Trophoblast cell (in vitro differentiated cells and primary cell): ENCODE data around the gene POU6F2.

Source experiments
- DNase-seq, 2 donors: peaks; one replicate each; pipeline ENCODE4 v3.0.0-alpha.2; 2016
- H2AFZ ChIP-seq: 2 replicates; pipeline ENCODE4 v1.6.1; 2013; ENCODE audit warnings: low read length, moderate library complexity, mild to moderate bottlenecking; ENCODE audit not compliant: insufficient read depth, poor library complexity
- H2AK5ac ChIP-seq: 2 replicates; pipeline ENCODE4 v1.6.1; 2013; ENCODE audit warnings: mild to moderate bottlenecking, low read length
- H2BK120ac ChIP-seq: 2 replicates; pipeline ENCODE4 v1.6.1; 2013; ENCODE audit warnings: low read length, mild to moderate bottlenecking, moderate library complexity; ENCODE audit not compliant: insufficient read depth, poor library complexity
- H2BK12ac ChIP-seq: 2 replicates; pipeline ENCODE4 v1.6.1; 2013; ENCODE audit warnings: mild to moderate bottlenecking, low read length, moderate library complexity
- H2BK5ac ChIP-seq: 2 replicates; pipeline ENCODE4 v1.6.1; 2013; ENCODE audit warnings: low read length, low read depth, moderate library complexity, mild to moderate bottlenecking; ENCODE audit not compliant: poor library complexity
- H3K14ac ChIP-seq: 2 replicates; pipeline ENCODE4 v1.6.1; 2013; ENCODE audit warnings: mild to moderate bottlenecking, low read length
- H3K18ac ChIP-seq: 2 replicates; pipeline ENCODE4 v1.6.1; 2013; ENCODE audit warnings: mild to moderate bottlenecking, low read length
- H3K23ac ChIP-seq: 2 replicates; pipeline ENCODE4 v1.6.1; 2013; ENCODE audit warnings: low read length
- H3K27ac ChIP-seq: 2 replicates; pipeline ENCODE4 v1.5.1; 2013; ENCODE audit warnings: low read depth, mild to moderate bottlenecking, inconsistent platforms, low read length, moderate library complexity
- H3K27me3 ChIP-seq: 2 replicates; pipeline ENCODE4 v1.6.1; 2013; ENCODE audit warnings: inconsistent platforms, mild to moderate bottlenecking, low read length, moderate library complexity; ENCODE audit not compliant: insufficient read depth
- H3K36me3 ChIP-seq, 2 experiments: 1 replicate in 1 of 2; 2 replicates in 1 of 2; pipeline ENCODE4 v1.6.1; 2013; ENCODE audit warnings: low read length in 2 of 2, mild to moderate bottlenecking in 2 of 2, moderate library complexity in 1 of 2; ENCODE audit not compliant: insufficient read depth in 2 of 2, control insufficient read depth in 1 of 2
- H3K4ac ChIP-seq: 2 replicates; pipeline ENCODE4 v1.6.1; 2013; ENCODE audit warnings: low read depth, mild to moderate bottlenecking, low read length, moderate library complexity
- H3K4me1 ChIP-seq, 2 experiments: 1 replicate in 1 of 2; 2 replicates in 1 of 2; pipeline ENCODE4 v1.6.1; 2013; ENCODE audit warnings: low read length in 2 of 2, mild to moderate bottlenecking in 2 of 2, moderate library complexity in 1 of 2; ENCODE audit not compliant: insufficient read depth in 2 of 2, control insufficient read depth in 1 of 2
- H3K4me2 ChIP-seq: 2 replicates; pipeline ENCODE4 v1.6.1; 2013; ENCODE audit warnings: inconsistent platforms, mild to moderate bottlenecking, low read length, moderate library complexity
- H3K4me3 ChIP-seq: 2 replicates; pipeline ENCODE4 v1.5.1; 2013; ENCODE audit warnings: mild to moderate bottlenecking, low read depth, low read length, inconsistent platforms
- H3K79me1 ChIP-seq: one replicate; pipeline ENCODE4 v1.6.1; 2013; ENCODE audit warnings: low read length
- H3K79me2 ChIP-seq: 2 replicates; pipeline ENCODE4 v1.6.1; 2013; ENCODE audit warnings: low read length, mild to moderate bottlenecking; ENCODE audit not compliant: control insufficient read depth, insufficient read depth, poor library complexity
- H3K9ac ChIP-seq: 2 replicates; pipeline ENCODE4 v1.6.1; 2013; ENCODE audit warnings: mild to moderate bottlenecking, low read length
- H3K9me3 ChIP-seq: 2 replicates; pipeline ENCODE4 v1.6.1; 2013; ENCODE audit warnings: low read depth, mild to moderate bottlenecking, control low read depth, inconsistent platforms, low read length; ENCODE audit not compliant: insufficient read depth
- H4K12ac ChIP-seq: 2 replicates; pipeline ENCODE4 v1.6.1; 2013; ENCODE audit warnings: low read depth, mild to moderate bottlenecking, low read length, moderate library complexity
- H4K8ac ChIP-seq: 2 replicates; pipeline ENCODE4 v1.6.1; 2013; ENCODE audit warnings: low read depth, mild to moderate bottlenecking, low read length, moderate library complexity
- H4K91ac ChIP-seq: one replicate; pipeline ENCODE4 v1.6.1; 2013; ENCODE audit warnings: low read depth, mild to moderate bottlenecking, low read length, moderate library complexity
- WGBS: extraction: QIAGEN DNeasy Blood & Tissue Kit; methylation state at CpG from one replicate; pipeline ENCODE4 v1.1.7; 2013; ENCODE audit warnings: missing lambda C conversion rate; ENCODE audit not compliant: insufficient read length, insufficient coverage; ENCODE audit errors: extremely low coverage; 5-methylcytosine and 5-hydroxymethylcytosine counted together

The POU6F2 gene

DNA sequence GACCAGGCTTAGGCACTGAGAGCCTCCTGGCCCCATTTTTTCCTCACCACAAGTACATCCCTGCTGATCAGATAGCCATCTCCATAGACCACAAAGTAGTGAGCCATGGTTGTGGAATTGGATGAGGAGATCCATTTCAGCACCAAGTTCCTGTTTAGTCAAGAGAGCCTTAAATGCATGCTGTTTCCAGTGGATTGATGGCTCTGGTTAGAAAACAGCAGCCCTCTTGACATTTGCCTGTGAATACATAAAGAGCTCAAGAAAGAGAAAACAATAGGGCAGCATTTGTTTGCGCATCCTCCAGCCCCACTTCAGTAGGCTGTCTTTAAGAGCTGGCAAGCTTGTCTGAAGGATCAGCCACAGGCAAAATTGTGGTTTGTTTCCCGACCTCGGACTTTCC is 251.2 kb downstream of the POU6F2 start:
- no peak overlapping the region for H4K91ac ChIP-seq
- H2BK12ac ChIP-seq = no peak overlapping the region
- no peaks in the 10 kb centered on the region for H3K9me3 ChIP-seq
- DNase-seq = no peak
- peaks cover 3% of the 10 kb centered on the region in 2 experiments for H3K4me1 ChIP-seq
- no peak overlapping the region for H2AK5ac ChIP-seq
- H3K79me2 ChIP-seq = no peaks in the 10 kb centered on the region
- no peak overlapping the region for H2BK5ac ChIP-seq
- no peak overlapping the region for H3K9ac ChIP-seq
- H3K4me2 ChIP-seq = no peak overlapping the region
- no peak overlapping the region for H3K27ac ChIP-seq
- no peak overlapping the region for H3K23ac ChIP-seq
- WGBS = no CpG with 5 or more reads among the region's 3 CpGs
- H3K14ac ChIP-seq = no peak overlapping the region
- no peak overlapping the region for H2AFZ ChIP-seq
- no peak overlapping the region for H3K4me3 ChIP-seq
- no peak overlapping the region for H3K18ac ChIP-seq
- H4K12ac ChIP-seq = no peak overlapping the region
- H3K36me3 ChIP-seq = no peaks in the 10 kb centered on the region
- H3K27me3 ChIP-seq = no peaks in the 10 kb centered on the region
- H3K79me1 ChIP-seq = no peaks in the 10 kb centered on the region
- H2BK120ac ChIP-seq = no peak overlapping the region
- H3K4ac ChIP-seq = no peak overlapping the region
- H4K8ac ChIP-seq = no peak overlapping the region

DNA sequence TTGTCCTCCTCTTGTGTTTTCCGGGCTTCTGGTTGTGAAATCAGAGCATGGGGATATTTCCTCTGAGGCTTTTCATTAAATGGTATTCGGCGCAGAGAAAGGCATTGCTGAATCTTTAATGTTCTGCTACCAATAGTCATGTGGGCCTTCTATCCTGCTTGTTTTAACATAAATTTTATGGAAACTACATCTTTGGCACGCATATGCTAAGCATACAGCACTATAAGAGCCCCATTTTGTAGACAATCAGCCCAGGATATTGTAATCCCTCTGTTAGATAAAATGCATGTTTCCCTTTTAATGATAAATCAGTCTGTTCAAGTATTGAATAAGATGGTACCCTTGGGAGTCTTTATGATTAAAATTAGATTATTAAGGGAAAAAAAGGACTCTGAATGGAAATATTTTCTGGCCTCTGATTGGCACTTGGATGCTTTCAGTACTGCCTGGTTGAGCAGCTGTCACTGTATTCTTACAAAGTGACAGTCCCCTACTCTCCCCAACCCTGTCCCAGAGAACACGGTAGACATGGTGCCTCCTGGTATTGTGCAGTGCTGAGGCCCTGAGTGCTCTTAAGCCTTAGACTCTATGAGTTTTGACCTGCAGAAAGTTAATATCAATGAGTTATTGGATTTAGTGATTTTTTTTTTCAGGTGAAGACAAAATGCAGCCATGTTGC is 256.3 kb downstream of the POU6F2 start:
- no peak overlapping the region for H2BK5ac ChIP-seq
- no peak overlapping the region for H4K8ac ChIP-seq
- H2AFZ ChIP-seq = no peak overlapping the region

DNA sequence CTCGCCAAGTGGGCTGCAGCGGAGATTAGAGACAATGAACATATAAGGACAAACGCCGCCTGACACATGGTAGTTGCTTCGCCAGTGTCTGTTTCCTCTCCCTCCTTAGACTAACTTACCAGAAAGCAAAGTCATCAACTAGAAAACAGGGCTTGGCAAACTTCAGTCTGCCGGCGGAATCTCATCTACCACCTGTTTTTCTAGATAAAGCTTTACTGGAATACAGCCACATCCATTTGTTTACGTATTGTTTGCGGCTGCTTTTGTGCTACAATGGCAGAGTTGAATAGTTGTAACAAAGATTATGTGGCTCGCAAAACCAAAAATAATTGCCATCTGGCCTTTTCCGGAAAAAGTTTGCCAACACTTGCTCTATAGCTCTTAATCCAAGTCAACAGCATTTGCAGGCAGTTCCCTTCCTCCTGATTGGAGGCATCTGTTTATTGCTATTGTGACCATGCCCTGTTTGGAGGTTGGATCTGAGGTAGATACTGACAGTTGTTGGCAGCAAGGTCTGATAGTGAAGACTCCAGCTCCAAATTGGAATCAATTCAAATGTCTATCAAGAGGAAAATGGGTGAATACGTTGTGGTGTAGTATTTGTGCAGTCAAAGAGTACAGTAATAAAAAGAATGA is 260.6 kb downstream of the POU6F2 start:
- H3K9me3 ChIP-seq = no peaks in the 10 kb centered on the region
- no peak for DNase-seq
- no peaks in the 10 kb centered on the region for H3K36me3 ChIP-seq
- H2AK5ac ChIP-seq = no peak overlapping the region
- no peaks in the 10 kb centered on the region for H3K4me1 ChIP-seq
- H2BK120ac ChIP-seq = no peak overlapping the region
- no peaks in the 10 kb centered on the region for H3K79me1 ChIP-seq
- no peaks in the 10 kb centered on the region for H3K79me2 ChIP-seq
- whole genome bisulfite sequencing = no CpG with 5 or more reads among the region's 12 CpGs
- no peak overlapping the region for H3K27ac ChIP-seq
- H2BK12ac ChIP-seq = no peak overlapping the region
- H4K12ac ChIP-seq = no peak overlapping the region
- H3K23ac ChIP-seq = no peak overlapping the region
- H2AFZ ChIP-seq = no peak overlapping the region
- no peaks in the 10 kb centered on the region for H3K27me3 ChIP-seq
- H3K9ac ChIP-seq = no peak overlapping the region
- no peak overlapping the region for H4K91ac ChIP-seq
- no peak overlapping the region for H3K14ac ChIP-seq
- no peak overlapping the region for H3K4ac ChIP-seq
- H4K8ac ChIP-seq = no peak overlapping the region
- H2BK5ac ChIP-seq = no peak overlapping the region
- no peak overlapping the region for H3K4me2 ChIP-seq
- no peak overlapping the region for H3K18ac ChIP-seq
- no peak overlapping the region for H3K4me3 ChIP-seq

More for the DNA sequence above, 256.3 kb downstream of the POU6F2 start:
- no peaks in the 10 kb centered on the region for H3K36me3 ChIP-seq
- H3K9me3 ChIP-seq = no peaks in the 10 kb centered on the region
- H3K4me2 ChIP-seq = no peak overlapping the region
- no peak overlapping the region for H4K91ac ChIP-seq
- H3K27ac ChIP-seq = no peak overlapping the region
- H3K4me3 ChIP-seq = no peak overlapping the region
- H3K79me2 ChIP-seq = no peaks in the 10 kb centered on the region
- no peak overlapping the region for H3K23ac ChIP-seq
- no peak overlapping the region for H4K12ac ChIP-seq
- H3K27me3 ChIP-seq = no peaks in the 10 kb centered on the region
- no peak overlapping the region for H3K4ac ChIP-seq
- no peak overlapping the region for H3K18ac ChIP-seq
- H3K4me1 ChIP-seq = no peaks in the 10 kb centered on the region
- H2BK120ac ChIP-seq = no peak overlapping the region
- H2AK5ac ChIP-seq = no peak overlapping the region
- H3K9ac ChIP-seq = no peak overlapping the region
- H2BK12ac ChIP-seq = no peak overlapping the region
- no peaks in the 10 kb centered on the region for H3K79me1 ChIP-seq
- no CpG with 5 or more reads among the region's 5 CpGs for WGBS
- no peak for DNase-seq
- no peak overlapping the region for H3K14ac ChIP-seq

DNA sequence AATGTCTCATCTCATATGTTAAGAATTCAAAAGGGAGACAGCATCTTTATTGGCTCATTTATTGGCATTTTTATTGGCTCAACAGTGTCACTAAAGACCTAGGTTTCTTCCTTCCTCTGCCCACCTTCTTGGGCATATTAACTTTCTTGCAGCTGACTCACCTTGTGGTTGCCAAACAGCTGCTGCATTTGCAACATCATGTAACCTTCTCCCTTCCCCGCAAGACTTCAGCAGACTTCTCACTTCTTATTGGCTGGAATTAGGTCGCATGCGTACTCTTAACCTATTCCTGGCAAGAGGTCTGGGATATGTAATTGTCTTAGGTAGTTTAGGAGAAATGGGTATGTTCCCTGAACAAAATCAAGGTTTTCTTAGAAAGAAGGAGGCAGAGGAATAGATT is 263.2 kb downstream of the POU6F2 start:
- no peak overlapping the region for H3K4ac ChIP-seq
- H3K36me3 ChIP-seq = no peaks in the 10 kb centered on the region
- no peak overlapping the region for H3K27ac ChIP-seq
- H4K12ac ChIP-seq = no peak overlapping the region
- no peaks in the 10 kb centered on the region for H3K9me3 ChIP-seq
- H4K8ac ChIP-seq = no peak overlapping the region
- H3K14ac ChIP-seq = no peak overlapping the region
- no peak overlapping the region for H2AFZ ChIP-seq
- no peak overlapping the region for H4K91ac ChIP-seq
- DNase-seq = no peak
- no CpG with 5 or more reads among the region's 3 CpGs for WGBS
- H3K9ac ChIP-seq = no peak overlapping the region
- H3K79me2 ChIP-seq = no peaks in the 10 kb centered on the region
- H3K79me1 ChIP-seq = no peaks in the 10 kb centered on the region
- no peaks in the 10 kb centered on the region for H3K27me3 ChIP-seq
- no peak overlapping the region for H3K23ac ChIP-seq
- H2BK12ac ChIP-seq = no peak overlapping the region
- no peak overlapping the region for H3K4me2 ChIP-seq
- no peaks in the 10 kb centered on the region for H3K4me1 ChIP-seq
- H2BK120ac ChIP-seq = no peak overlapping the region
- H2BK5ac ChIP-seq = no peak overlapping the region
- H2AK5ac ChIP-seq = no peak overlapping the region
- no peak overlapping the region for H3K18ac ChIP-seq
- no peak overlapping the region for H3K4me3 ChIP-seq
